GM12878 (cell line): ENCODE measurements around the gene NTRK3. TPM values are rescaled to one million over a fixed set of nuclear protein-coding genes. Genes with fewer than 3 reads are reported as not detected.

ENCODE experiments used
- ATAC-seq: fragments of 200-7000 bp; cut with Tn5 transposase; 3 replicates; pipeline ENCODE4 v1.9.1; 2020; ENCODE audit warnings: mild to moderate bottlenecking, moderate library complexity
- BruUV-seq: library from RNA; stranded (reverse); fragments of 400-500 nt; replicated peaks from 2 replicates; lab custom pipeline; 2021; lab: Mats Ljungman, UMichigan
- CTCF ChIA-PET: fragments of 300-600 bp; sonication (Branson Sonifier 250); formaldehyde crosslinking; extraction: SDS; loops from one replicate; lab custom pipeline; 2021; ENCODE audit warnings: inconsistent platforms; lab: Yijun Ruan, JAX
- POLR2A ChIA-PET: fragments of 350-600 bp; formaldehyde crosslinking; extraction: SDS; loops from one replicate; lab custom pipeline; 2021; ENCODE audit warnings: inconsistent platforms; lab: Charles Lee
- RAD21 ChIA-PET: fragments of 300-600 bp; sonication (Branson Sonifier 250); formaldehyde crosslinking; loops from one replicate; lab custom pipeline; 2023; ENCODE audit warnings: antibody characterized with exemption; ENCODE audit not compliant: unreplicated experiment; lab: Charles Lee
- SMC1A ChIA-PET: fragments of 300-600 bp; sonication (Branson Sonifier 250); formaldehyde crosslinking; loops from one replicate; lab custom pipeline; 2023; ENCODE audit not compliant: unreplicated experiment, uncharacterized antibody; lab: Charles Lee
- DNase-seq: peaks from one replicate; pipeline ENCODE4 v3.0.0-alpha.2; 2011; ENCODE audit warnings: low read depth, low spot score
- FAIRE-seq: peaks from 3 replicates; lab custom pipeline; 2011; peaks lifted over from hg19 to GRCh38; lab: Jason Lieb, UNC
- H2AFZ ChIP-seq: 2 replicates; pipeline ENCODE4 v1.6.0; 2011; ENCODE audit warnings: low read depth, low read length, control low read depth; ENCODE audit not compliant: control insufficient read depth
- H3K27ac ChIP-seq: 2 replicates; pipeline ENCODE4 v1.5.1; 2011; ENCODE audit warnings: control low read depth; ENCODE audit not compliant: control insufficient read depth, insufficient read depth
- H3K27me3 ChIP-seq, 2 experiments: replicated peaks in 1 of 2; 2 replicates each; pipeline versions ENCODE4 v1.6.0 to v1.6.1; 2011; ENCODE audit warnings: low read length in 1 of 2; ENCODE audit not compliant: control insufficient read depth in 2 of 2, insufficient read depth in 2 of 2
- H3K36me3 ChIP-seq, 2 experiments: 2 replicates each; pipeline ENCODE4 v1.5.1; 2011; ENCODE audit warnings: low read length in 1 of 2; ENCODE audit not compliant: control insufficient read depth in 2 of 2, insufficient read depth in 2 of 2
- H3K4me1 ChIP-seq: 2 replicates; pipeline ENCODE4 v1.6.1; 2011; ENCODE audit warnings: mild to moderate bottlenecking, low read length, moderate library complexity, mixed read lengths; ENCODE audit not compliant: control insufficient read depth, insufficient read depth
- H3K4me2 ChIP-seq: 2 replicates; pipeline ENCODE4 v1.6.0; 2011; ENCODE audit warnings: control low read depth; ENCODE audit not compliant: control insufficient read depth, insufficient read depth
- H3K4me3 ChIP-seq: fragments of 200-600 bp; sonication (generic); 2 replicates; pipeline ENCODE4 v1.5.1; 2016
- H3K79me2 ChIP-seq: 2 replicates; pipeline ENCODE4 v1.6.0; 2011; ENCODE audit warnings: low read length; ENCODE audit not compliant: control insufficient read depth, insufficient read depth
- H3K9ac ChIP-seq: 2 replicates; pipeline ENCODE4 v1.8.0; 2011; ENCODE audit warnings: low read length, control low read depth, mixed read lengths; ENCODE audit not compliant: control insufficient read depth, insufficient read depth
- H3K9me3 ChIP-seq: replicated peaks from 3 replicates; pipeline ENCODE4 v1.5.1; 2011; ENCODE audit warnings: mild to moderate bottlenecking, low read length; ENCODE audit not compliant: control insufficient read depth, insufficient read depth
- H4K20me1 ChIP-seq: 2 replicates; pipeline ENCODE4 v1.6.0; 2011; ENCODE audit not compliant: control insufficient read depth, insufficient read depth
- CBFB ChIP-seq: IDR thresholded peaks from 2 replicates; pipeline ENCODE4 v1.6.1; 2016; ENCODE audit warnings: antibody characterized with exemption, low read depth
- NFIC ChIP-seq: IDR thresholded peaks from 2 replicates; pipeline ENCODE4 v1.6.1; 2012; ENCODE audit warnings: low read depth, mild to moderate bottlenecking, inconsistent platforms, low read length, moderate library complexity
- NFYA ChIP-seq: IDR thresholded peaks from 2 replicates; pipeline ENCODE4 v1.6.1; 2011; ENCODE audit warnings: low read depth, mild to moderate bottlenecking, low read length, improper control_type of control experiment, borderline replicate concordance
- PAX8 ChIP-seq: fragments of 450-650 bp; IDR thresholded peaks from 2 replicates; pipeline ENCODE4 v1.6.1; 2017; ENCODE audit warnings: mild to moderate bottlenecking, moderate library complexity
- RAD51 ChIP-seq: fragments of 450-650 bp; IDR thresholded peaks from 2 replicates; pipeline ENCODE4 v1.6.1; 2016; ENCODE audit warnings: moderate library complexity, mild to moderate bottlenecking, inconsistent platforms
- SUZ12 ChIP-seq: fragments of 200-600 bp; sonication (generic); IDR thresholded peaks from one replicate; pipeline ENCODE4 v1.6.1; 2018; ENCODE audit warnings: antibody characterized with exemption, mild to moderate bottlenecking; ENCODE audit not compliant: unreplicated experiment
- WGBS: methylation state at CpG from one replicate; pipeline ENCODE4 v1.1.6; 2016; ENCODE audit warnings: low lambda C conversion rate; ENCODE audit not compliant: insufficient replicate concordance, insufficient coverage; ENCODE audit errors: missing lambda C conversion rate; 5-methylcytosine and 5-hydroxymethylcytosine counted together
- in situ Hi-C: fragments of 300-500 bp; cut with MboI; formaldehyde crosslinking; loops from 9 replicates; pipeline ENCODE4 v1.14.3; 2018; ENCODE audit warnings: mixed read lengths
- intact Hi-C: fragments of 100-400 bp; cut with micrococcal nuclease; formaldehyde crosslinking; loops from one replicate; pipeline ENCODE4 v1.14.2; 2022; ENCODE audit not compliant: unreplicated experiment
- polyA plus RNA-seq, 11 experiments: library from polyadenylated mRNA; depleted of rRNA in 4 of 11; unstranded in 6 of 11; stranded (reverse) in 5 of 11; fragments of >200 nt; fragmentation: Nextera tagmentation in 4 of 11; fragmentation: Illumina TruSeq in 1 of 11; extraction: Ambion mirVana in 4 of 11; extraction: Trizol in 1 of 11; gene quantifications; 1 replicate in 1 of 11; 2 replicates in 10 of 11; pipeline versions ENCODE4 v1.2.1 to v1.2.3, GENCODE V29; 2011 to 2016; ENCODE audit warnings: inconsistent platforms in 2 of 11, missing spikeins in 2 of 11, low read depth in 1 of 11
- total RNA-seq, 4 experiments: library from RNA; depleted of rRNA in 3 of 4; stranded (reverse); fragments of >200 nt in 3 of 4; fragmentation: Illumina TruSeq in 1 of 4; extraction: Trizol in 1 of 4; gene quantifications; 2 replicates each; pipeline versions ENCODE4 v1.2.1 to v1.2.3, GENCODE V29; 2013 to 2021
- TF ChIP-seq, protein P1 (sequence below): fragments of 450-650 bp; conservative IDR thresholded peaks from 2 replicates; pipeline ENCODE4 v1.6.1; 2017; ENCODE audit warnings: mild to moderate bottlenecking, moderate library complexity
- TF ChIP-seq, protein P2 (sequence below): fragments of 450-650 bp; formaldehyde crosslinking; IDR thresholded peaks from 2 replicates; pipeline ENCODE4 v1.4.0; 2020; ENCODE audit warnings: mild to moderate bottlenecking, moderate library complexity

Gene NTRK3
- total and polyA plus RNA-seq, 10 of the 15 experiments (the other 5 are each of a cell fraction or from before 2014, with no cell fraction given), result not detected

DNA sequence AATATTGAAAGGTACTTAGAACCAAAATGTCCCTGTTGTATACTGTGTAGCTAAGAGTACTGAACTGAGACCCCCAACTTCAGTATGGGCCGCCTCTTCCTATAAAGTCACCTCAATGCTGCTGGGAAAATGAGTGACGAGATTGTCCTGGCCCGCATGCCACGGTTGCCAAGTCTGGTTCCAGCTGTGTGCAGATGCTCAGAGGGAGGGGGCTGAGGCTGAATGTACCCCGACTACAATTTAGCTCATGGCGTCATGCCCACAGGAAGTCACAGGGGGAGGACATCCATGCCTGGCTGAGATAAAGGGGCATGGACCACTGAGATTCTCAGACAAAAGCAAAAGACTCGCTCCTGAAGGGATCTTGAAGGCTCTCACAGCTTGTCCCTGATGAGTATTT lies 271.1 kb downstream of the NTRK3 start:
- ChIA-PET RAD21 (no interaction called here), POLR2A (no interaction called here), CTCF (no interaction called here), SMC1A (no interaction called here)
- Histone ChIP-seq H3K9me3 (no peaks in the 10 kb centered on the region), H4K20me1 (no peaks in the 10 kb centered on the region), H3K4me3 (no peak overlapping the region), H3K79me2 (no peaks in the 10 kb centered on the region), H3K9ac (no peak overlapping the region), H3K4me1 (no peaks in the 10 kb centered on the region), H2AFZ (no peak overlapping the region), H3K36me3 (no peaks in the 10 kb centered on the region), H3K27ac (no peak overlapping the region), H3K27me3 (no peaks in the 10 kb centered on the region), H3K4me2 (no peak overlapping the region)
- ATAC-seq (no peak), FAIRE-seq (no peak), DNase-seq (no peak)
- 36% methylated on average over 7 of the region's 7 CpGs for WGBS
- in situ Hi-C loops, result no loop called here
- BruUV-seq, result no TSS peak
- TF ChIP-seq, protein P1, sequence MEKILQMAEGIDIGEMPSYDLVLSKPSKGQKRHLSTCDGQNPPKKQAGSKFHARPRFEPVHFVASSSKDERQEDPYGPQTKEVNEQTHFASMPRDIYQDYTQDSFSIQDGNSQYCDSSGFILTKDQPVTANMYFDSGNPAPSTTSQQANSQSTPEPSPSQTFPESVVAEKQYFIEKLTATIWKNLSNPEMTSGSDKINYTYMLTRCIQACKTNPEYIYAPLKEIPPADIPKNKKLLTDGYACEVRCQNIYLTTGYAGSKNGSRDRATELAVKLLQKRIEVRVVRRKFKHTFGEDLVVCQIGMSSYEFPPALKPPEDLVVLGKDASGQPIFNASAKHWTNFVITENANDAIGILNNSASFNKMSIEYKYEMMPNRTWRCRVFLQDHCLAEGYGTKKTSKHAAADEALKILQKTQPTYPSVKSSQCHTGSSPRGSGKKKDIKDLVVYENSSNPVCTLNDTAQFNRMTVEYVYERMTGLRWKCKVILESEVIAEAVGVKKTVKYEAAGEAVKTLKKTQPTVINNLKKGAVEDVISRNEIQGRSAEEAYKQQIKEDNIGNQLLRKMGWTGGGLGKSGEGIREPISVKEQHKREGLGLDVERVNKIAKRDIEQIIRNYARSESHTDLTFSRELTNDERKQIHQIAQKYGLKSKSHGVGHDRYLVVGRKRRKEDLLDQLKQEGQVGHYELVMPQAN, result no peak
- TF ChIP-seq NFIC (no peak), PAX8 (no peak), CBFB (no peak), SUZ12 (no peak), NFYA (no peak), RAD51 (no peak)
- TF ChIP-seq, protein P2, sequence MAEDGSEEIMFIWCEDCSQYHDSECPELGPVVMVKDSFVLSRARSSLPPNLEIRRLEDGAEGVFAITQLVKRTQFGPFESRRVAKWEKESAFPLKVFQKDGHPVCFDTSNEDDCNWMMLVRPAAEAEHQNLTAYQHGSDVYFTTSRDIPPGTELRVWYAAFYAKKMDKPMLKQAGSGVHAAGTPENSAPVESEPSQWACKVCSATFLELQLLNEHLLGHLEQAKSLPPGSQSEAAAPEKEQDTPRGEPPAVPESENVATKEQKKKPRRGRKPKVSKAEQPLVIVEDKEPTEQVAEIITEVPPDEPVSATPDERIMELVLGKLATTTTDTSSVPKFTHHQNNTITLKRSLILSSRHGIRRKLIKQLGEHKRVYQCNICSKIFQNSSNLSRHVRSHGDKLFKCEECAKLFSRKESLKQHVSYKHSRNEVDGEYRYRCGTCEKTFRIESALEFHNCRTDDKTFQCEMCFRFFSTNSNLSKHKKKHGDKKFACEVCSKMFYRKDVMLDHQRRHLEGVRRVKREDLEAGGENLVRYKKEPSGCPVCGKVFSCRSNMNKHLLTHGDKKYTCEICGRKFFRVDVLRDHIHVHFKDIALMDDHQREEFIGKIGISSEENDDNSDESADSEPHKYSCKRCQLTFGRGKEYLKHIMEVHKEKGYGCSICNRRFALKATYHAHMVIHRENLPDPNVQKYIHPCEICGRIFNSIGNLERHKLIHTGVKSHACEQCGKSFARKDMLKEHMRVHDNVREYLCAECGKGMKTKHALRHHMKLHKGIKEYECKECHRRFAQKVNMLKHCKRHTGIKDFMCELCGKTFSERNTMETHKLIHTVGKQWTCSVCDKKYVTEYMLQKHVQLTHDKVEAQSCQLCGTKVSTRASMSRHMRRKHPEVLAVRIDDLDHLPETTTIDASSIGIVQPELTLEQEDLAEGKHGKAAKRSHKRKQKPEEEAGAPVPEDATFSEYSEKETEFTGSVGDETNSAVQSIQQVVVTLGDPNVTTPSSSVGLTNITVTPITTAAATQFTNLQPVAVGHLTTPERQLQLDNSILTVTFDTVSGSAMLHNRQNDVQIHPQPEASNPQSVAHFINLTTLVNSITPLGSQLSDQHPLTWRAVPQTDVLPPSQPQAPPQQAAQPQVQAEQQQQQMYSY (CRISPR knock-in tag), result no peak
- intact Hi-C loops, result no loop called here
